IPS DF 4.7 (cell line): ENCODE measurements around the gene ATG14.

Experiments used
- DNase-seq: peaks from one replicate; pipeline ENCODE4 v3.0.0-alpha.2; 2013; ENCODE audit warnings: low spot score; ENCODE audit errors: extremely low read depth

ATG14 gene

DNA sequence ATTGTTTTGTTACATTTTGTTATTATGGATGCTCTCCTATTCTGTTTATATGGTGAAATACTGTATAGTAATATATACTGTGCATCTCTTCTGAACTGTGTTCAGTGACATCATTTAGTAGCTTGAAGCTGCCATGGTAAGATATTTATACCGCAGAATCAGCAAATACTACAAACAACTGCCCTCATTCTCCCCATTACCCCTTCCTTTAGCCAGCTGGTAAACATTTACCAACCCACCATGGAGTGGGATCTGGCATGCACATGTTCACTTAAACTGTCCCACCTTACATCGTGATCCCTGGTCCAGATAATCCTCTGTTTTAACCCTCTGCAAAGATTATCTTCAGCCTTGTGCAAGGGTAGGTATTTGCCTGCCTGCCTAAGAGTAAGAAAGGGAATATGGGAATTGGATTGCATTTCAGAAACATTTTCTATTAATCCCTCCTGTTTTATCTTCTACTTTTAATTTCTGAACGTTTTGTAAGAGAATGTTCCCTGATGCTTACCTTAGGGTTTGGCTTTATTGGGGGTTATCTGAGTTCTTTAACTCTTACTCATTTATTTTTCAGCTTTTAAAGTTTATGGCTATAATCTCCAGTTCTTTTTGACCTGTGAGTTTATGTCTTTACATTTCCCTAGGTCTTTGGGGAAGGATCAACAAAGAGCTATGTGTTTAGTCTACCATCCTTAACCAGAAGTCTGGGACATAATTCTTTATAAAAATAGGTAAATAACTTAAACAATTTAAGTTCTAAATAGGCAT is 93.9 kb downstream of the ATG14 start:
- no peak for DNase-seq

DNA sequence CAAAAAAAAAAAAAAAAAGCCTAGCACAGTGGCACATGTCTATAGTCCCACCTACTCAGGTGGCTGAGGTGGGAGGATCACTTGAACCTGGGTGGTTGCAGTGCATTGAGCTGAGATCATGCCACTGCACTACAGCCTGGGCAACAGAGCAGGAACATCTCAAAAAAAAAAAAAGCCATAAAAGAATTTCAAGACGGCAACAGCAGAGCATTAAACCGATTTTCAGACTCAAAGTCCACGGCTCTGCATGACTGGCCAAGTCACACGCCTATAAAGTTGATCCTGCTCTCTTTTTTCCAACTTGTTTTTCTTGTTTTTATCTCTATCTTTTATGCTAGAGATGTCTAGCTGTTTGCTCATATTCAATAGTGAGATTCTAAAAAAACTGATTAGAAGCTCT is 95.1 kb downstream of the ATG14 start:
- DNase-seq: no peak
